Cardiac muscle cell (in vitro differentiated cells and primary cell): Measurements from ENCODE around the gene PRKCQ. TPM values are rescaled to one million over a fixed set of nuclear protein-coding genes. Genes with fewer than 3 reads are reported as not detected.
A peak's percentile ranks its signal among the peaks of the same experiment; 100 is the strongest.
"Not testable (repeated sequence)": the region's sequence is repeated elsewhere in the genome, so short reads cannot be mapped to it uniquely, and the experiment has no call there.

ENCODE experiments used
- DNase-seq, 2 donors: peaks; one replicate each; pipeline versions ENCODE4 v3.0.0 to v3.0.0-alpha.2; 2010 to 2017; ENCODE audit warnings: low read depth in 1 of 2, low spot score in 1 of 2
- H3K27ac ChIP-seq: fragments of 200-600 bp; sonication (generic); 2 replicates; pipeline ENCODE4 v1.5.1; 2016
- H3K27me3 ChIP-seq: fragments of 200-600 bp; sonication (generic); 2 replicates; pipeline ENCODE4 v1.6.0; 2016; ENCODE audit warnings: control low read depth
- H3K36me3 ChIP-seq: fragments of 200-600 bp; sonication (generic); 2 replicates; pipeline ENCODE4 v1.5.1; 2016; ENCODE audit warnings: control low read depth
- H3K4me1 ChIP-seq: fragments of 200-600 bp; sonication (generic); 2 replicates; pipeline ENCODE4 v1.8.1; 2017; ENCODE audit warnings: low read depth, mild to moderate bottlenecking, mixed run types
- H3K4me3 ChIP-seq: fragments of 200-600 bp; sonication (generic); 2 replicates; pipeline ENCODE4 v1.5.1; 2016; ENCODE audit warnings: mild to moderate bottlenecking
- H3K9me3 ChIP-seq: fragments of 200-600 bp; sonication (generic); 2 replicates; pipeline ENCODE4 v1.5.1; 2017; ENCODE audit warnings: low read depth, mild to moderate bottlenecking, control low read depth
- CTCF ChIP-seq: IDR thresholded peaks from 2 replicates; pipeline ENCODE4 v1.5.1; 2012; ENCODE audit warnings: low read depth, mild to moderate bottlenecking, low read length
- polyA plus RNA-seq: library from polyadenylated mRNA; unstranded; fragments of >200 nt; fragmentation: Nextera tagmentation; extraction: Ambion mirVana; gene quantifications from 2 replicates; pipeline ENCODE4 v1.2.1, GENCODE V29; 2016
- total RNA-seq: library from RNA; depleted of rRNA; stranded (reverse); fragments of >200 nt; gene quantifications from 2 replicates; pipeline ENCODE4 v1.2.3, GENCODE V29; 2016

Gene PRKCQ
- total and polyA plus RNA-seq, 2 experiments from 2014 or later, result 3.7 to 4.1 TPM

GRCh38 chr10:6589287-6590094 lies 9.4 kb upstream of the PRKCQ start:
- Histone ChIP-seq H3K4me3 (no peak overlapping the region), H3K9me3 (no peaks in the 10 kb centered on the region), H3K36me3 (no peaks in the 10 kb centered on the region), H3K27me3 (no peaks in the 10 kb centered on the region), H3K27ac (no peak overlapping the region), H3K4me1 (peaks cover 6% of the 10 kb centered on the region)
- no peak for TF ChIP-seq CTCF
- DNase-seq, result peak in 1 of 2 donors; percentile 28

- Histone ChIP-seq H3K4me1 (peaks cover 6% of the 10 kb centered on the region), H3K27ac (no peak overlapping the region), H3K4me3 (no peak overlapping the region), H3K27me3 (no peaks in the 10 kb centered on the region), H3K36me3 (no peaks in the 10 kb centered on the region), H3K9me3 (no peaks in the 10 kb centered on the region)
- no peak for TF ChIP-seq CTCF
- DNase-seq, result no peak
Measured at GRCh38 chr10:6588845-6589244, 8.8 kb upstream of the PRKCQ start.

GRCh38 chr10:6588082-6588481 lies 8.0 kb upstream of the PRKCQ start:
- Histone ChIP-seq H3K27ac (no peak overlapping the region), H3K4me1 (peaks cover 6% of the 10 kb centered on the region), H3K27me3 (no peaks in the 10 kb centered on the region), H3K4me3 (no peak overlapping the region), H3K9me3 (no peaks in the 10 kb centered on the region), H3K36me3 (no peaks in the 10 kb centered on the region)
- DNase-seq, result no peak
- TF ChIP-seq CTCF, result no peak

GRCh38 chr10:6586501-6586900 lies 6.4 kb upstream of the PRKCQ start:
- H3K27me3 ChIP-seq, result no peaks in the 10 kb centered on the region
- H3K27ac ChIP-seq, result no peak overlapping the region
- TF ChIP-seq CTCF, result no peak
- H3K9me3 ChIP-seq, result no peaks in the 10 kb centered on the region
- H3K4me1 ChIP-seq, result peaks cover 6% of the 10 kb centered on the region
- H3K4me3 ChIP-seq, result no peak overlapping the region
- H3K36me3 ChIP-seq, result no peaks in the 10 kb centered on the region
- no peak for DNase-seq

GRCh38 chr10:6583447-6583846 lies 3.4 kb upstream of the PRKCQ start:
- no peak for DNase-seq
- no peak overlapping the region for H3K4me3 ChIP-seq
- no peaks in the 10 kb centered on the region for H3K36me3 ChIP-seq
- H3K9me3 ChIP-seq, result no peaks in the 10 kb centered on the region
- no peaks in the 10 kb centered on the region for H3K4me1 ChIP-seq
- H3K27ac ChIP-seq, result no peak overlapping the region
- H3K27me3 ChIP-seq, result peaks cover 9% of the 10 kb centered on the region
- no peak for TF ChIP-seq CTCF

- H3K4me1 ChIP-seq, DNase-seq, H3K27ac ChIP-seq: not testable (repeated sequence)
Measured at GRCh38 chr10:6582913-6583312, 2.8 kb upstream of the PRKCQ start.

More at GRCh38 chr10:6582913-6583312, 2.8 kb upstream of the PRKCQ start:
- not testable (repeated sequence) for H3K36me3 ChIP-seq, H3K9me3 ChIP-seq, H3K4me3 ChIP-seq
- peaks cover 15% of the 10 kb centered on the region for H3K27me3 ChIP-seq
